Putamen (tissue), 1 donor: ENCODE measurements around the gene MACIR.

ENCODE experiments used
- DNase-seq: peaks from one replicate; pipeline ENCODE4 v3.0.0-alpha.2; 2016; ENCODE audit warnings: low spot score

MACIR gene

GRCh38 chr5:103245761-103246160 is 12.8 kb upstream of the MACIR start:
- DNase-seq, result no peak

DNA sequence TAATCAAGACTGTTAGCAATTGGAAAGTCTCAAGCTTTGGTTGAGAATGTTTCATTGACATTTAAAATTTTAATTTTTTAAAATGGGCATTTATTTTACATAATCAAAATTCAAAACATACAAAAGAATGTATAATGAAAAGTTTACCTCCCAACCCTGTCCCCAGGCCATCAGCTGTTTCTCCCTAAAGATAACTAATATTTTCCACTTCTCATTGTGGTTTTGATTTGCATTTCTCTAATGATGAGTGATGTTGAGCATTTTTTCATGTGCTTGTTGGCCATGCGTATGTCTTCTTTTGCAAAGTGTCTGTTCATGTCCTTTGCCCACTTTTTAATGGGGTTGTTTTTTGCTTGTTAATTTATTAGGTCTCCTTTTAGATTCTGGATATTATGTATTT is 11.4 kb upstream of the MACIR start:
- no peak for DNase-seq

GRCh38 chr5:103249068-103249467 is 9.5 kb upstream of the MACIR start:
- DNase-seq, result no peak

DNA sequence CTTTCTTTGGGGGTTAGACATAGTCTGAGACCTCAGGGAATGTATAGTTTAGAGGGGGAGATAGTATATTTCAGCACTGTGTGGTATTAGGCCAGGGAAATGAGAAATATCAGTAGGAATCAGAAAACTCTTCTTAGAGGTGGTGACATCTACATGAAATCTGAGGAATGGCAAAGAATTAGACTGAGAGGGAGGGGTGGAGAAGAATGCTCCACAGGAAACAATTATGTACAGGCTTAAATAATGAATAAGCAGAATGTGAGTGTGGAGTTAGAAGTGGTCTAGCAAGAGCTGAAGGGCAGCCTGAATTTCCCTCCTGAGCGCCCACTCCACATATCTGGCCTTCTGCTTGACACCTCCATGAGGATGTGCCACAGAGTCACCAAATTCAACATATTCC is 3.6 kb upstream of the MACIR start:
- DNase-seq, result no peak

DNA sequence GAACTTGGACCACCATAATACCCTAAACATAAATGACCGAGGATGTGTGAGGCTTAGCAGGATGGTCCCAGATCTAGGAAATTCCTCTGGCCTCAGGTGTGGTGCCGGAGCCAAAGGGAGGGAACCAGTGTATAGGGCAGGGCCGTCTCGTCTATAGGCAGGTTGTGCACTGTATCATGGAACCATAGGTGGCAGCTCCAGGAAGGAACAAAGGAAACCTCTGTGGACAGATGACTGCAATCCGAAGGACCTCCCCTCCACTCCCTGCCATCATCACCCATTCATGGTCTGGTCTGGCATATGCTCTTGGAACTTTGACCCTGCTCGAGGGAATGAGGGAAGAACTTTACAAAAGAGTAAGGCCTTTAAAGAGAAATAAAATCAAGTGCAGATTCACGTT is 2.9 kb upstream of the MACIR start:
- DNase-seq, result no peak

DNA sequence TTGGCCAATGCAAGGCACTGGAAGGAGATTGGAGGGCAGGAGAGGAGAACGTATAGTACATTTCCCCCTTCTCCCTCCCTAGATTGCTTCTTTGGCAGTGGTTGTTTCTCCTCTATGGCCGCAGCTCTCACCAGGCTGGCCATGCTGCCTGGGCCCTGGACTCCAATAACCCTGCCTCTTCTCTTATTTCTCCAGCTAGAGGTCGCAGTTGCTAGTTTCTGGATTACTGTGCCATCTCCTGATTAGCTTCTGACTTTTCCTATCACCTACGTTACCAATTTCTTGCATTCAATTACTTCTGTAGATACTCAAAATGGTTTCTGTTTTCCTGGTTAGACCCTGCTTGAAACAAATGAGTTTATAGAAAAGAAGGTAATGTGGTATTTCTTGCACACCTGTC is 2.4 kb upstream of the MACIR start:
- no peak for DNase-seq

DNA sequence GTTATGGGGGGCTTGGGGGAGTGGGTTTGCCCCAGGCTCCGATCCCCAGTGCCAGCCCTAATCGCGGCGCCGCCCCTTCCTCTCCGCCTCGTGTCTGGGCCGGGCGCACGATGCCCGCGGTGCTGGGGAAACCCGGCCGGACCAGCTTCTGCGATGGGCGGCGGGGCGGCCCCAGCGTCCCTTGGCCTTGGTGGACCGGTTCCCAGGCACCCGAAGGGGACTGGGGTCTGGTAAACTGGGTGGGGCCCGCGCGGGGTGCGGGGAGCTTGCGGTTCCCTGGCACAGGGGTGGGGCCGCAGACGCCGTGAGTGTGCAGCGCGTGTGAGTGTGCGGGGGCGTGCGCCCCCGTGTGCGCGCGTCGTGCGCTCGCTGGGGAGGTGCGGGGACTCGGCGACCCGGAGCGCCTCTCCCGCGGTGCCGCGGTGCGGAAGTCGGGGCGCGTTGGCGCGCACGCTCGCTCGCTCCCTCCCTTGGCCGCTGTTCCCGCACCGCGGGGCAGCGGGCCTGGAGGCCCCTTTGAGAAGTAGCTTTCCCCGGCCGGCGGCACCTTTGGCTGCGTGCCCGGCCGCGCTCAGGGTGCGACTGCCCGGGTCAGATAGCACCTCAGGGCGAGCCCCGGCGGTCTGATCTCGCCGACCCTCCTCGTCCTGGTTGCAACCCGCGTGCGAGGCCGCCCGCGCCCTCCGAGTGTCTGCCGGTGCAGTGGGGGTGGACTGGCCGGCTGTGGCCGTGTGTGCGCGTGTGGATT is 568 bp downstream of the MACIR start:
- peak; percentile 75 for DNase-seq

DNA sequence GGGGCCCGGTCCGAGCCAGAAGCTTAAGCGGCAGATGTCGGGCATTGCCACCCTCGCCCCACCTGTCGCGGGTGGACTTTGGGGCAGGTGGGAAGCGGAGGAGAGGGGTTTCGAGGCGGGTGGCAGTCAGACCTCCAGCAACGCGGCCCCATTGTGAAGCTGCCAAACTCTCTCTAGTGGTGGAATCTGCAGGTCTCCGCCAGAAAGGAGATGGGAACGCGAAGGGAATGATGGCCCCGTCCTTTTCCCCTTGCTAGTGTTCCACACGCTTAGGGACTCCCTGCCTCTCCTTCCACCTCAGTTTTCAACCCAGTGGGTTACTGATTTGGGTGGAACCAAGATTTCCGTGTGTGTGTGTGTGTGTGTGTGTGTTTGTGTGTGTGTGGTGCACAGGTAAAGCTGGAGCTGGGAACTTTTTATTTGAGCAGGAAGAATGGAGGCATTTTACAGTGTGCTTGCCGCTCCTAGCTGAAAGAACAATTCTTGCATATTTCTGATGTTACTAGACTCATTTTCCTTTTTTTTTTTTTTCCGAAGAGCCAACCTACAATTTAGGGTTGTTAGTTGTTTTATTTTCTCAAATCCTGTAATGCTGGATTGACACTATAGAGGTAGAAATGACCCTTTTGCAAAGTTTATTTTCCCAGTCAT is 1.3 kb downstream of the MACIR start:
- peak; percentile 57 for DNase-seq

GRCh38 chr5:103260951-103261350 is 2.4 kb downstream of the MACIR start:
- DNase-seq, result no peak

- no peak for DNase-seq
Measured at GRCh38 chr5:103262422-103262871, 3.9 kb downstream of the MACIR start.

DNA sequence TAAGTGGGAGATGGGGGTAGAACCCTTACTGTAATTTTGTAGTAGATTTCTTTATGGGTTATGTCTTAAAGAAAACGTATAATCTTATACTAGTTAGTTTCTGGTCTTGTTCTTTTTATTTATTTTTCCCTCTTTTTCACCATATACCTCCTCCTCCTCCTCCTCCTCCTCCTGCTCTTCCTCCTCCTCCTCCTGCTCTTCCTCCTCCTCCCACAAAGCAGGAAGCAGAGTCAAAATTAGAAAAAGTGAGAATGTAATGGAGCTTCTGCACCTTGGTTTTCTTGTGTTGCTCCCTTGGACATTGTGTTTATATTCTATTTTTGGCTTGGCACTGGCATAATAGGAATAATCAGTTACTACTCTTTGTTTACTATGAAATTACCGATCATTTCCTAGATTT is 4.5 kb downstream of the MACIR start:
- DNase-seq, result no peak

GRCh38 chr5:103264508-103264907 is 5.9 kb downstream of the MACIR start:
- DNase-seq, result no peak

DNA sequence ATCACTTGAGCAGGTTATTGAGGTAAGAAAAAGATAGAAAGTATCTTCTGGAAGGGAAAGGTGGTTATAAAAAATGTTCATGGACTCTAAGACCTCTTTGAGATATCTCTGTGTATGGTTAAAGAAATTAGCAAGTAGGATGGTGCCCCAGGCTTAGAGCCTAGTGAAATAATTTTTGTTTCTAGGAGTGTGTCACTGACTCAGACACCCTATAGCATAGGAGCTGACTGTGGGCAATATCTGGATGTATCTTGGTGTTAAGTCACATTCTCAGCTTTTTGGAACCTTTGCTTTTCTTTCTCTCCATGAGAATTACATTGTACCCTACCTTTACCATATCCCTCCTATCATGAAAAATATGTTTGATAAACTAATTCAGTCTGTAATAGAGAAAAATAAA is 12.0 kb downstream of the MACIR start:
- no peak for DNase-seq

- no peak for DNase-seq
Measured at GRCh38 chr5:103271570-103272289, 13.2 kb downstream of the MACIR start.

- no peak for DNase-seq
Measured at GRCh38 chr5:103272377-103272776, 13.8 kb downstream of the MACIR start.

GRCh38 chr5:103273952-103274351 is 15.4 kb downstream of the MACIR start:
- DNase-seq, result no peak

DNA sequence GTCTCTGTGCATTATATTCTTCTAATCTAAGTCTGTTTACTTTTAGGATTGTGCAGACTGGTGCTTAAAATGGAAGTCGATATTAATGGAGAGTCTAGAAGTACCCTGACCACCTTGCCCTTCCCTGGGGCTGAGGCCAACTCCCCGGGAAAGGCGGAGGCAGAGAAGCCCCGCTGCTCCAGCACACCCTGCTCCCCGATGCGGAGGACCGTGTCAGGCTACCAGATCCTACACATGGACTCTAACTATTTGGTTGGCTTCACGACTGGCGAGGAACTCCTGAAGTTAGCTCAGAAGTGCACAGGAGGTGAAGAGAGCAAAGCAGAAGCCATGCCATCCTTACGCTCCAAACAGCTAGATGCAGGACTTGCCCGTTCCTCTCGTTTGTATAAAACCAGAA is 17.3 kb downstream of the MACIR start:
- no peak for DNase-seq

GRCh38 chr5:103280967-103281366 is 22.4 kb downstream of the MACIR start:
- no peak for DNase-seq

DNA sequence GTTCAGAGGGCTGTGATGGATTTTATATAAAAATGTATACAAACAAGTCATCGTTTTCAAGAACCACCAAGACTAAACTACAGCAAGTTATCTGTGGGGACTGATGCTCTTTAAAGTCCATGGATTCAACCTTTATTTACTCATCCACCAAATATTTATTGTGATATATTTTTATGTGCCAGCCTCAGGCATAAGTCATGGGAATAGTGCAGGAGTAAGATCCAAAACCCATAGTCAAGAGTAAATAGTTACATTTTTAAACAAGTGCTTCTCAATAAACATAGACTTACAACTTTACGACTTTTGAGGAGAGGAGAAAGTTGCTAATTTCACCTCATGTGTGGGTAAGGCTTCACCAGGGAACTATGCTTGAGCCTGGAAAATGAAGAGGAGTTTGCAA is 24.6 kb downstream of the MACIR start:
- DNase-seq, result no peak

DNA sequence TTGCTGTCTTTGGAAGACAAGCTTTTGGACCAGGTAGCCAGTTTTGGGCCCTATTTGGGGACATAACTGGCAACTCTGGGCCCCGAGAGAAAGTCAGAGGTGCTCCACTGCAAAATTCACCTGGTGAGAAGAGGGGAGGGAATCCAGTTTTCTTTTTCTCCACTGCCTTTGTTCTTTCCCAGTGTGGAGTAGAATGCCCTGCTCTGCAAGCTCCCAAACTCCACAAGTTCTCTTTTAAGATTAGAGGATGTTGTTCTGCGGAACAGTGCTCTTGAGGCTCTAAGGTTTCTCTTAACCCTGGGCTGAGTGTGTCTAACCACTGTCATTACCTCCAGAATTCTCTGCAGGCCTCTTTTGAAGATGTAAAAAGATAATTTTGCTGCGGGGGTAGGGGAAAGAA is 25.3 kb downstream of the MACIR start:
- no peak for DNase-seq

DNA sequence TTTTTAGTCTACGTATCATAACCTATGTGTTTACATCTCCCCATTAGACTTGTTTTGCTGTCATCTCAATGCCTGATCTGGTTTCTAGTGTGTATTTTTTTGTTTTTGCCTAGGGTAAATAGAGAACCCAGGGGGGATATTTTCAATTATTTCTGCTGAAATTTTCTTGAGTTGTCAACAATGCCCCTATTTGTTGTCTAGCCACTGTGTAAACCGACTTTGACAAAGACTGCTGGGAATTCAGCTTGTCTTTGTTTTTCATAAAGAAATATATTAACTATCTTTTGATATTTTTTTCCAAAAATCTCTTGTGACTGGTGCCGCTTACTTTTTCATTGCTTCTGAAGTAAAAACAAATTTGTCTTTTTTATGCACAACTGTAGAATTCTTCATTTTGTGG is 28.1 kb downstream of the MACIR start:
- DNase-seq, result no peak

DNA sequence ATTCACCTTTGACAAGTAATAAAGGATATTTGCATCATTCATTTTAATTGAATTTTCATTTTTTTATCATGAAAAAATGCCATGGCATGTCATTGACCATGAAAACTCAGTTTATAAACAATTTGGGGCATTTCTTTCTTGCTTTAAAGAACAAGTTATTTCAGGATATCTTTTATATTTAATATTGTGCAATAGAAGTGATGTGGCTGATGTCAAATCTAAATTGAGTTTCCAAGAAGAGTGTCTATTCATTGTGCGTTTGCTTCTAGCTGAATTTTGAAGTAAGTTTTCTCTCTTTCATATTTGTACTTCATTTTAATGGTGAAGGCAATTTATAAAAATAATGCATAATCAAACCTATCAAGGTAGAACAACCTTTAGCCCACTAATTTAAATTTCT is 30.5 kb downstream of the MACIR start:
- no peak for DNase-seq

DNA sequence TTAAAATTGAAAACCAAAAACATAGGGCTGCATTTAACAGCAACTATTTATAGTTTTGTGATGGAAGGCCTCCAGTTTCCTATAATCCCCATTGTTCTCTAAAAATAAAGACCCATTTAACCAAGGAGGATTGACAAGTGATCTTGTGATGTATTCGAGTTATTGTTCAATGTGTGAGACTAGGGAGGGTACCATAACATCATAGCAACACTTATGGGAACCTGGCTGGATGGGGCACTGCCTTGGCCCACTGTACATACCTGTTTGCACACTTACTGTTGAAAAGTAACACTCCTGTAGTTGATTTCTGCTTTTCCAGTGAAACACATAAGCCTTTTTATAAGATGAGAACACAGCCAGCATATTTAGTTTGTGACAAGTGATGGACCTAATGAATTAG is 32.3 kb downstream of the MACIR start:
- peak; percentile 87 for DNase-seq
